SK-N-SH treated with all-trans-retinoic acid at 6 μM for 48 hours (cell line): Measurements from ENCODE around the gene ZNF212.

ENCODE experiments used
- ARNTL ChIP-seq: fragments of 450-650 bp; formaldehyde crosslinking; IDR thresholded peaks from 2 replicates; pipeline ENCODE4 v1.5.0; 2020; ENCODE audit warnings: low read depth, mild to moderate bottlenecking, moderate library complexity, borderline replicate concordance
- BACH2 ChIP-seq: fragments of 250-450 bp; sonication (Bioruptor Pico); IDR thresholded peaks from 2 replicates; pipeline ENCODE4 v1.9.0; 2021; ENCODE audit warnings: mild to moderate bottlenecking, borderline replicate concordance
- CSDC2 ChIP-seq: fragments of 250-450 bp; sonication (Bioruptor Pico); IDR thresholded peaks from 2 replicates; pipeline ENCODE4 v1.5.0; 2020; ENCODE audit warnings: mild to moderate bottlenecking, moderate library complexity
- PATZ1 ChIP-seq: fragments of 250-450 bp; sonication (Bioruptor Pico); IDR thresholded peaks from 2 replicates; pipeline ENCODE4 v1.8.0; 2020; ENCODE audit warnings: mild to moderate bottlenecking, moderate library complexity, borderline replicate concordance
- RARB ChIP-seq: fragments of 250-450 bp; sonication (Bioruptor Pico); IDR thresholded peaks from 2 replicates; pipeline ENCODE4 v1.8.0; 2021; ENCODE audit warnings: mild to moderate bottlenecking, moderate library complexity
- SNAI2 ChIP-seq: fragments of 250-450 bp; sonication (Bioruptor Pico); IDR thresholded peaks from 2 replicates; pipeline ENCODE4 v1.5.0; 2020; ENCODE audit warnings: mild to moderate bottlenecking, moderate library complexity
- TOX ChIP-seq: fragments of 250-450 bp; sonication (Bioruptor Pico); IDR thresholded peaks from 2 replicates; pipeline ENCODE4 v1.8.0; 2021; ENCODE audit warnings: mild to moderate bottlenecking, moderate library complexity, borderline replicate concordance
- ZFP3 ChIP-seq: fragments of 250-450 bp; sonication (Bioruptor Pico); IDR thresholded peaks from 2 replicates; pipeline ENCODE4 v1.5.0; 2020; ENCODE audit warnings: mild to moderate bottlenecking, moderate library complexity
- ZNF70 ChIP-seq: fragments of 450-650 bp; formaldehyde crosslinking; IDR thresholded peaks from 2 replicates; pipeline ENCODE4 v1.5.0; 2020; ENCODE audit warnings: mild to moderate bottlenecking, moderate library complexity

GRCh38 chr7:149228831-149229471, 10.5 kb upstream of the ZNF212 start:
- no peak for TF ChIP-seq PATZ1 (CRISPR knock-in tag)
- no peak for TF ChIP-seq RARB (CRISPR knock-in tag)
- no peak for TF ChIP-seq ZNF70 (CRISPR knock-in tag)
- TF ChIP-seq TOX (CRISPR knock-in tag), result no peak
- no peak for TF ChIP-seq SNAI2 (CRISPR knock-in tag)
- TF ChIP-seq ZFP3 (CRISPR knock-in tag), result no peak
- TF ChIP-seq ARNTL, result no peak
- no peak for TF ChIP-seq CSDC2 (CRISPR knock-in tag)
- TF ChIP-seq BACH2 (CRISPR knock-in tag), result no peak
